GM21447 (cell line): ENCODE measurements around the gene VPS8.

ENCODE experiments used
- ATAC-seq: cut with Tn5 transposase; IDR thresholded peaks from one replicate; pipeline ENCODE4 v1.9.1; 2021; ENCODE audit not compliant: unreplicated experiment

Gene VPS8

GRCh38 chr3:184784731-184785500 lies 27.1 kb upstream of the VPS8 start:
- ATAC-seq: no peak

- ATAC-seq: no peak
Measured at GRCh38 chr3:184785890-184786279, 26.1 kb upstream of the VPS8 start.

- no peak for ATAC-seq
Measured at GRCh38 chr3:184786280-184786941, 25.6 kb upstream of the VPS8 start.

GRCh38 chr3:184788751-184789150 lies 23.2 kb upstream of the VPS8 start:
- ATAC-seq: no peak

- ATAC-seq: no peak
Measured at GRCh38 chr3:184789314-184789998, 22.5 kb upstream of the VPS8 start.

- ATAC-seq: no peak
Measured at GRCh38 chr3:184791171-184791570, 20.8 kb upstream of the VPS8 start.

- ATAC-seq: no peak
Measured at GRCh38 chr3:184795522-184796190, 16.3 kb upstream of the VPS8 start.

- ATAC-seq: no peak
Measured at GRCh38 chr3:184796551-184796950, 15.4 kb upstream of the VPS8 start.

- no peak for ATAC-seq
Measured at GRCh38 chr3:184796954-184797353, 15.0 kb upstream of the VPS8 start.

- no peak for ATAC-seq
Measured at GRCh38 chr3:184798120-184798519, 13.8 kb upstream of the VPS8 start.

- no peak for ATAC-seq
Measured at GRCh38 chr3:184800349-184800930, 11.5 kb upstream of the VPS8 start.

GRCh38 chr3:184801241-184801785 lies 10.7 kb upstream of the VPS8 start:
- no peak for ATAC-seq

GRCh38 chr3:184802150-184802549 lies 9.8 kb upstream of the VPS8 start:
- ATAC-seq: no peak

- ATAC-seq: no peak
Measured at GRCh38 chr3:184804801-184805200, 7.2 kb upstream of the VPS8 start.

- ATAC-seq: no peak
Measured at GRCh38 chr3:184805351-184806038, 6.5 kb upstream of the VPS8 start.

- ATAC-seq: no peak
Measured at GRCh38 chr3:184806567-184807271, 5.2 kb upstream of the VPS8 start.

GRCh38 chr3:184807549-184807948 lies 4.4 kb upstream of the VPS8 start:
- ATAC-seq: no peak

- ATAC-seq: no peak
Measured at GRCh38 chr3:184808021-184808420, 3.9 kb upstream of the VPS8 start.

GRCh38 chr3:184810146-184810545 lies 1.8 kb upstream of the VPS8 start:
- no peak for ATAC-seq

GRCh38 chr3:184811034-184811433 lies 932 bp upstream of the VPS8 start:
- no peak for ATAC-seq
